Karpas-422 (cell line): ENCODE results near the gene MYOM1. TPM values are rescaled to one million over a fixed set of nuclear protein-coding genes. Genes with fewer than 3 reads are reported as not detected.

Source experiments
- DNase-seq: peaks from one replicate; pipeline ENCODE4 v3.0.0-alpha.2; 2015
- H2AFZ ChIP-seq: fragments of 200-600 bp; sonication (generic); 2 replicates; pipeline ENCODE4 v1.6.1; 2014; ENCODE audit warnings: antibody characterized with exemption, low read length, mixed read lengths
- H3K27ac ChIP-seq: fragments of 200-600 bp; sonication (generic); 2 replicates; pipeline ENCODE4 v1.5.1; 2014; ENCODE audit warnings: mild to moderate bottlenecking, low read length, moderate library complexity
- H3K27me3 ChIP-seq: fragments of 200-600 bp; sonication (generic); 2 replicates; pipeline ENCODE4 v1.6.1; 2014; ENCODE audit warnings: low read length, mixed read lengths
- H3K36me3 ChIP-seq: fragments of 200-600 bp; sonication (generic); 2 replicates; pipeline ENCODE4 v1.6.1; 2014; ENCODE audit warnings: low read length, mixed read lengths; ENCODE audit not compliant: insufficient read depth
- H3K4me1 ChIP-seq: fragments of 200-600 bp; sonication (generic); 2 replicates; pipeline ENCODE4 v1.6.1; 2014; ENCODE audit warnings: mild to moderate bottlenecking, low read length, mixed read lengths
- H3K4me2 ChIP-seq: fragments of 200-600 bp; sonication (generic); 2 replicates; pipeline ENCODE4 v1.6.1; 2014; ENCODE audit warnings: low read length, low read depth, mild to moderate bottlenecking; ENCODE audit not compliant: poor library complexity, severe bottlenecking
- H3K4me3 ChIP-seq: fragments of 200-600 bp; sonication (generic); 2 replicates; pipeline ENCODE4 v1.5.1; 2014; ENCODE audit warnings: mild to moderate bottlenecking, antibody characterized with exemption, low read length, mixed read lengths
- H3K79me2 ChIP-seq: fragments of 200-600 bp; sonication (generic); 2 replicates; pipeline ENCODE4 v1.6.1; 2014; ENCODE audit warnings: mild to moderate bottlenecking, low read length, mixed read lengths
- H3K9ac ChIP-seq: fragments of 200-600 bp; sonication (generic); 2 replicates; pipeline ENCODE4 v1.6.0; 2014; ENCODE audit warnings: low read length
- H3K9me2 ChIP-seq: fragments of 200-600 bp; sonication (generic), shearing (Covaris generic); replicated peaks from 2 replicates; pipeline ENCODE4 v1.6.0; 2014; ENCODE audit warnings: mild to moderate bottlenecking, low read length, moderate library complexity; ENCODE audit not compliant: insufficient read depth
- H3K9me3 ChIP-seq: fragments of 300-700, 200-600 bp; sonication (generic); 2 replicates; pipeline ENCODE4 v1.6.1; 2014; ENCODE audit warnings: low read length, mixed read lengths
- H4K20me1 ChIP-seq: fragments of 200-600 bp; sonication (generic); 2 replicates; pipeline ENCODE4 v1.6.1; 2014; ENCODE audit warnings: mild to moderate bottlenecking, antibody characterized with exemption, low read length, low read depth; ENCODE audit not compliant: insufficient read depth
- total RNA-seq: library from RNA; depleted of rRNA; stranded (reverse); fragments of >200 nt; shearing (Covaris generic); gene quantifications from 2 replicates; pipeline ENCODE4 v1.2.3, GENCODE V29; 2014; ENCODE audit warnings: low replicate concordance

MYOM1 gene
- total RNA-seq, 1 experiment from 2014 or later, result not detected

DNA sequence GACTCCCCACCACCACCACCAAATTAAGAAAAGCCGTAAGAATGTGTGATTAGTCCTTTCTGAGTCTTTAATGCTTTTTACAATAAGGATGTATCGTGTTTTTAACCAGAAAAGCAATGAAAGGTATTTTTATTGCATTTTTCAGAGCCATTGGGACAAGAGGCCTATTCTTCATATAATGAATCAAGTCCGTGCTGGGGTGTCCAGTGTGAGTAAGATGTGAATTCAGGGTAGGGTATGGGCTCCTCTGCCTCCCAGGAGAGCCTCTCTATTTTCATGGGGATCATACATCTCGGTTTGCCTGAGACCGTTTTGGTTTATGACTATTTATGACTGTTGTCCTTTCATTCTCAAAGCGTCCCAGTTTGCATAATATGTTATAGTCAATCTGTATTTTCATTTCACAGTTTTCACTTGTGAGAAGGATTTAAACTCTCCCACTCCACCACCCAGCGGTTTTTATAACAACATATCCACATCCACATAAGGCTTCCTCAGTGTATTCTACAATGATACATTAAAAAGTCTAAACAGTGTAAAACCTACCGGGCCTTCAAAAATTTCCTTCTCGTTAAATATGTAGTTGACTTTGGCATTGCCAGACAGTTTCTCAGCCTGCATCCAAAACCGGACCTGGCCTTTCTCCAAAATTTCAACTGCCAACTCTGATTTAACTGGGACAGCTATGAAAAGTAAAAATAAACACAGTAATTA, 126.0 kb downstream of the MYOM1 start:
- Histone ChIP-seq H3K9me2 (no peaks in the 10 kb centered on the region), H3K9me3 (no peaks in the 10 kb centered on the region), H3K79me2 (no peaks in the 10 kb centered on the region), H3K4me3 (no peak overlapping the region), H3K27me3 (no peaks in the 10 kb centered on the region), H3K27ac (no peak overlapping the region), H3K4me1 (no peaks in the 10 kb centered on the region), H4K20me1 (no peaks in the 10 kb centered on the region), H3K9ac (no peak overlapping the region), H2AFZ (no peak overlapping the region), H3K4me2 (no peak overlapping the region), H3K36me3 (no peaks in the 10 kb centered on the region)
- DNase-seq, result no peak

DNA sequence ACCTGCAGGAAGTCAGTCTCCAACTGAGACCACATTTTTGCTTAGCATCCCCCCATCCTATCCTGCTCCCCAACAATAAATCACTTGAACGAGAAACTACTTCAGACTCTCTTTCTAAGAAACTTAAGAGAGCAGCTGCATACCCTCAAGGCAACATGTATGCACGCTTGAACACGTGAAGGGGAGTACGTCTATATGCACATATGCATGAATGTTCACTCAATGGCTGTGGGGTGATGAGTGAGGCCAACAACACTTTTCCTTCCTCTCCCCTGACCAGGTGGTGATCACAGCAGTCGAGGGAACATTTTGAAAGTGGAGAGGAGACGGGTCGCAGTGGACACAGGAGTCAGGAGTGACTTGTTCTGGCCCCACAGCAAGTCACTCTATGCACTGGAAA, 127.0 kb downstream of the MYOM1 start:
- H3K79me2 ChIP-seq, result no peaks in the 10 kb centered on the region
- H4K20me1 ChIP-seq, result no peaks in the 10 kb centered on the region
- no peaks in the 10 kb centered on the region for H3K36me3 ChIP-seq
- H2AFZ ChIP-seq, result no peak overlapping the region
- H3K27ac ChIP-seq, result no peak overlapping the region
- H3K9me3 ChIP-seq, result no peaks in the 10 kb centered on the region
- DNase-seq, result no peak
- no peak overlapping the region for H3K9ac ChIP-seq
- no peak overlapping the region for H3K4me3 ChIP-seq
- no peaks in the 10 kb centered on the region for H3K27me3 ChIP-seq
- no peak overlapping the region for H3K4me2 ChIP-seq
- H3K4me1 ChIP-seq, result no peaks in the 10 kb centered on the region
- H3K9me2 ChIP-seq, result no peaks in the 10 kb centered on the region

DNA sequence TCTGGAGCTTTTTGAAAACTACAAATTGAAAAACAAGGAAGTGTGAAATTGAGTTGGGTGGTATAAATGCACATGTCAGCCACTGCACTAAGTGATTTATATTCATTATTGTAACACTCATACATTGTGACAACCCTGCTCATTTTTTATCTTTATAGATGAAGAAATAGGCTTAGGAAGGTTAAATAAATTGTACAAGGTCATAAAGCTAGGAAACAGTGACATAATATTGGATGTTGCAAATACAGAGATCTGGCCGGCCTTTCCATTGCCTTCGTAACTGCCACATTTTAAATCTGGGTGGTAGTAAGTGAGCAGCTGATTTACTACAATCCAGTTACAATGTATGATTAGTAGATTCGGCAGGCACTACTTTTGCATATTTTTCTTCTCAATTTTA, 130.2 kb downstream of the MYOM1 start:
- Histone ChIP-seq H4K20me1 (no peaks in the 10 kb centered on the region), H3K9me2 (no peaks in the 10 kb centered on the region), H3K4me2 (no peak overlapping the region), H3K4me1 (no peaks in the 10 kb centered on the region), H3K9ac (no peak overlapping the region), H3K27me3 (no peaks in the 10 kb centered on the region), H2AFZ (no peak overlapping the region), H3K36me3 (no peaks in the 10 kb centered on the region), H3K4me3 (no peak overlapping the region), H3K27ac (no peak overlapping the region), H3K9me3 (no peaks in the 10 kb centered on the region), H3K79me2 (no peaks in the 10 kb centered on the region)
- no peak for DNase-seq

DNA sequence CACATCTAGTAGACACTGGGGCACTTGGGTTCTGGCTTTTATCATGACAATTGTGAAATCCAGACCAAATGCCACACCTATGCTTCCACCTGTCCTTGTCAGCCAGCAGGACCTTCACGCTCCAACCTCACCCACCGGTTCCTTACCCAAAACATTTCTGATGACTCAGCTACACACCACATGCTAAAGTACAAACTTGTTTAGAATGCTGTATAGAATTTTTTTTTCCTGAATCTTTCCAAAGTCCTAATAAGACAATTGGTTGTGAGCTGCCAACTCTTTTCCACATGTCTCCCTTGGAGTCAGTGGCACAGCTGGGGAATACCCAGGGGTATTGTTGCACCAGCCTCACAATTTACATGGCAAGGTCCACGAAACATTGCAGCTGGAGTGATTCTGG, 131.3 kb downstream of the MYOM1 start:
- Histone ChIP-seq H3K9me2 (no peaks in the 10 kb centered on the region), H2AFZ (no peak overlapping the region), H3K9ac (no peak overlapping the region), H3K27ac (no peak overlapping the region), H3K36me3 (no peaks in the 10 kb centered on the region), H4K20me1 (no peaks in the 10 kb centered on the region), H3K27me3 (no peaks in the 10 kb centered on the region), H3K79me2 (no peaks in the 10 kb centered on the region), H3K4me3 (no peak overlapping the region), H3K9me3 (no peaks in the 10 kb centered on the region), H3K4me1 (no peaks in the 10 kb centered on the region), H3K4me2 (no peak overlapping the region)
- DNase-seq, result no peak

DNA sequence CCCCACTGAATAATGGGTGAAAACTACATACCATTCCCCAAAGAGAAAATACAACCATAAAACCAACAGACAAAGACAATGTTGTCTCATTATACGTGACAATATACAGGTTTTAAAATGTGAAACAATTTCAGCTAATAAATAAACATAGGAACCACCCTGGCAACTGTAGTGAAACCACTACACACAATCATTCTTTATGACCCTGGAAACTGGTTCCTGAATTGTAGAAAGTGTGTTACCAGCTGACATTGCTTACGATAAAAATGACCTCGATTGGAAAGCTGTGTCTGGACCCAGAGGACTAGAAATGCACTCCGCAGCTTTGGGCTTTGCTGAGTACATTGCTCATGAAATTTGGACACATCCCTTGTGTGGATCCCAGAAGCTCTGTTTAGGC, 132.9 kb downstream of the MYOM1 start:
- Histone ChIP-seq H4K20me1 (no peaks in the 10 kb centered on the region), H3K4me1 (no peaks in the 10 kb centered on the region), H3K9ac (no peak overlapping the region), H3K9me3 (no peaks in the 10 kb centered on the region), H3K27me3 (no peaks in the 10 kb centered on the region), H3K79me2 (no peaks in the 10 kb centered on the region), H2AFZ (no peak overlapping the region), H3K27ac (no peak overlapping the region), H3K4me3 (no peak overlapping the region), H3K9me2 (no peaks in the 10 kb centered on the region), H3K36me3 (no peaks in the 10 kb centered on the region), H3K4me2 (no peak overlapping the region)
- no peak for DNase-seq

DNA sequence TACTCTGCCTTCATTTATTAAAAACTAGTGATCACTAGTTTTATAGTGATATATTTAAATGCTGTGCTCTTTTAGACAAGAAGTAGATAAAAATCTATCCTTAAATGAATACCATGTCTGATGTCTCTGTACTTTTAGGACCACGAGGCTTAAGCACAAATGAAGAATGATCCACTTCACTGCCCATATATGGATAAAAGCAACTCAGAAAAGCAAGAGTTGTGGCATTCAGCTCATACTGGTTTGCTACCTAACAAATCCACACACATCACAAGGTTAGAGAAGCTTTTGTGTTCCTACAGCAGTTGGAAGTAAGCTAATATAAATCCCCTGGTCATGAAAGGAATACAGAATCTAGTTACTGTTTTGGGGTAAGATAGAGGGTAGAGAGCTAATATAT, 134.2 kb downstream of the MYOM1 start:
- no peaks in the 10 kb centered on the region for H3K4me1 ChIP-seq
- H3K4me2 ChIP-seq, result no peak overlapping the region
- H3K36me3 ChIP-seq, result no peaks in the 10 kb centered on the region
- H3K9me2 ChIP-seq, result no peaks in the 10 kb centered on the region
- no peak overlapping the region for H3K4me3 ChIP-seq
- no peak overlapping the region for H3K9ac ChIP-seq
- H2AFZ ChIP-seq, result no peak overlapping the region
- H3K9me3 ChIP-seq, result no peaks in the 10 kb centered on the region
- H3K79me2 ChIP-seq, result no peaks in the 10 kb centered on the region
- no peaks in the 10 kb centered on the region for H4K20me1 ChIP-seq
- no peak for DNase-seq
- H3K27me3 ChIP-seq, result no peaks in the 10 kb centered on the region
- H3K27ac ChIP-seq, result no peak overlapping the region

DNA sequence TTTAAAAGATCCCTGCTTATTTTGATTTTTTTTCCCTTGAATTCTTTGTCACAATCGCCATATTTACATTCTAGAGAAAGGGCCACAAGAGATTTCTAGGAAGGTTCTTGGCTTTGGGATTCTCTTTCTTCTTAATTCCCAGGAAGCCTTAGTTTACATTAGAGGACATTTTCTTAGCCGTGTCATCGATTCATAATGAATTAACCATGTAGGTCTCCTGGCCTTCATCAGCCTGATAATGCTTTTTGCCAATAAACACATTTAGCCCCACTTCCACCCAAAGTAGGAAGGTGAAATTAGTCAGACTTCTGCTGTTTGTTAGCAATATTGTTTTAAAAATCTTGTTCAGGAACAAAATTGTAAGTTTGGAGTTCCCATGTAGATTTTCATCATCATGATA, 135.6 kb downstream of the MYOM1 start:
- no peak overlapping the region for H3K4me2 ChIP-seq
- H3K27ac ChIP-seq, result no peak overlapping the region
- no peaks in the 10 kb centered on the region for H3K9me2 ChIP-seq
- DNase-seq, result no peak
- no peak overlapping the region for H2AFZ ChIP-seq
- no peaks in the 10 kb centered on the region for H3K36me3 ChIP-seq
- H3K4me1 ChIP-seq, result no peaks in the 10 kb centered on the region
- H3K4me3 ChIP-seq, result no peak overlapping the region
- no peaks in the 10 kb centered on the region for H3K9me3 ChIP-seq
- no peaks in the 10 kb centered on the region for H3K27me3 ChIP-seq
- H3K79me2 ChIP-seq, result no peaks in the 10 kb centered on the region
- no peaks in the 10 kb centered on the region for H4K20me1 ChIP-seq
- no peak overlapping the region for H3K9ac ChIP-seq

DNA sequence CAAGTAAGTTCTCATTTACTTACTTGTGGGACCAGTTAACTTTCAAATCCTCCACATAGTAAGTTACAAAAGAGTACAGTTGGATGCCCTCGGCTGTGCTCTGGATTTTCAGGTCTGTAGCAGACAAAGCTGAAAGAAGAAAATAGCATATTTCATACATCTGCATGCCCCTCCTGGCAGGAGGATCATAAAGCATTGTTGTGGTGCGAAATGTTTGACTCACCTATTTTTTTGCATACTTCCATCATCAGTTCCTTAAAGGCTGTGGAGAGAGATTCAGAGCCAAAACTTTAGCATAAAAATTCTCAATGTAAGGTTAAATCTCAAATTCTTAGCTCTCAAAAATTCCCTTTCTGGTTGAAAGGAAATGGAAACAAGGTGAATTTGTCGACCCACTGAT, 136.0 kb downstream of the MYOM1 start:
- no peaks in the 10 kb centered on the region for H3K4me1 ChIP-seq

More for the DNA sequence above, 136.0 kb downstream of the MYOM1 start:
- Histone ChIP-seq H3K79me2 (no peaks in the 10 kb centered on the region), H4K20me1 (no peaks in the 10 kb centered on the region), H3K36me3 (no peaks in the 10 kb centered on the region), H3K27ac (no peak overlapping the region), H3K27me3 (no peaks in the 10 kb centered on the region), H3K9me2 (no peaks in the 10 kb centered on the region), H3K4me2 (no peak overlapping the region), H3K9ac (no peak overlapping the region), H3K4me3 (no peak overlapping the region), H2AFZ (no peak overlapping the region), H3K9me3 (no peaks in the 10 kb centered on the region)
- no peak for DNase-seq
